ENCODE measurements around the gene ZNF276. TPM values are rescaled to one million over a fixed set of nuclear protein-coding genes. Genes with fewer than 3 reads are reported as not detected.

ZNF276 gene
- total RNA-seq, 1 donor from 2014 or later = 28.0 TPM

- DNase-seq (ENCODE audit: extremely low spot score, unreplicated experiment) = no peak
- Mint-ChIP-seq H3K27me3 (no peaks in the 10 kb centered on the region), H3K4me3 (no peak overlapping the region), H3K9me3 (no peaks in the 10 kb centered on the region), H3K4me1 (ENCODE audit: unreplicated experiment) (no peaks in the 10 kb centered on the region), H3K27ac (no peak overlapping the region), H3K36me3 (peaks cover 19% of the 10 kb centered on the region)
- no peak for TF ChIP-seq CTCF (conservative IDR thresholded peaks at IDR 0.05)
These were observed 11.0 kb downstream of the ZNF276 start for GRCh38 chr16:89732142-89732917.

- H3K4me3 Mint-ChIP-seq = no peak overlapping the region
- no peaks in the 10 kb centered on the region for H3K9me3 Mint-ChIP-seq
- no peaks in the 10 kb centered on the region for H3K27me3 Mint-ChIP-seq
- no peaks in the 10 kb centered on the region for H3K4me1 Mint-ChIP-seq (ENCODE audit: unreplicated experiment)
- peaks cover 19% of the 10 kb centered on the region for H3K36me3 Mint-ChIP-seq
- DNase-seq (ENCODE audit: extremely low spot score, unreplicated experiment) = no peak
- no peak for TF ChIP-seq CTCF (conservative IDR thresholded peaks at IDR 0.05)
- H3K27ac Mint-ChIP-seq = no peak overlapping the region
These were observed 11.5 kb downstream of the ZNF276 start for GRCh38 chr16:89732918-89733242.

- Mint-ChIP-seq H3K27ac (no peak overlapping the region), H3K36me3 (peaks cover 19% of the 10 kb centered on the region), H3K4me3 (no peak overlapping the region)
These were observed 12.0 kb downstream of the ZNF276 start for GRCh38 chr16:89733322-89733721.

GRCh38 chr16:89733792-89734191 is 12.5 kb downstream of the ZNF276 start:
- Mint-ChIP-seq H3K27me3 (no peaks in the 10 kb centered on the region), H3K4me3 (no peak overlapping the region), H3K36me3 (peaks cover 19% of the 10 kb centered on the region), H3K9me3 (no peaks in the 10 kb centered on the region), H3K4me1 (ENCODE audit: unreplicated experiment) (no peaks in the 10 kb centered on the region), H3K27ac (no peak overlapping the region)
- DNase-seq (ENCODE audit: extremely low spot score, unreplicated experiment) = no peak
- TF ChIP-seq CTCF (conservative IDR thresholded peaks at IDR 0.05) = no peak

More at GRCh38 chr16:89733322-89733721, 12.0 kb downstream of the ZNF276 start:
- H3K27me3 Mint-ChIP-seq = no peaks in the 10 kb centered on the region
- no peaks in the 10 kb centered on the region for H3K4me1 Mint-ChIP-seq (ENCODE audit: unreplicated experiment)
- no peaks in the 10 kb centered on the region for H3K9me3 Mint-ChIP-seq
- no peak for TF ChIP-seq CTCF (conservative IDR thresholded peaks at IDR 0.05)
- no peak for DNase-seq (ENCODE audit: extremely low spot score, unreplicated experiment)

- DNase-seq (ENCODE audit: extremely low spot score, unreplicated experiment) = no peak
- no peak for TF ChIP-seq CTCF (conservative IDR thresholded peaks at IDR 0.05)
- no peaks in the 10 kb centered on the region for H3K4me1 Mint-ChIP-seq (ENCODE audit: unreplicated experiment)
- H3K9me3 Mint-ChIP-seq = no peaks in the 10 kb centered on the region
- no peaks in the 10 kb centered on the region for H3K27me3 Mint-ChIP-seq
- no peak overlapping the region for H3K27ac Mint-ChIP-seq
- no peak overlapping the region for H3K4me3 Mint-ChIP-seq
- H3K36me3 Mint-ChIP-seq = peaks cover 11% of the 10 kb centered on the region
These were observed 15.2 kb downstream of the ZNF276 start for GRCh38 chr16:89736554-89736953.

Data from type B pancreatic cell (in vitro differentiated cells).